GM12892 (cell line): ENCODE data around the gene ZNF638.

ENCODE experiments used
- POLR2A ChIP-seq: IDR thresholded peaks from 2 replicates; pipeline ENCODE4 v1.6.1; 2011; ENCODE audit warnings: low read depth, low read length, control low read depth
- POLR2AphosphoS5 ChIP-seq: IDR thresholded peaks from 2 replicates; pipeline ENCODE4 v1.6.1; 2011; ENCODE audit warnings: low read depth, low read length, control low read depth
- TAF1 ChIP-seq: IDR thresholded peaks from 2 replicates; pipeline ENCODE4 v1.6.1; 2011; ENCODE audit warnings: low read depth, mild to moderate bottlenecking, control low read depth, low read length, borderline replicate concordance

DNA sequence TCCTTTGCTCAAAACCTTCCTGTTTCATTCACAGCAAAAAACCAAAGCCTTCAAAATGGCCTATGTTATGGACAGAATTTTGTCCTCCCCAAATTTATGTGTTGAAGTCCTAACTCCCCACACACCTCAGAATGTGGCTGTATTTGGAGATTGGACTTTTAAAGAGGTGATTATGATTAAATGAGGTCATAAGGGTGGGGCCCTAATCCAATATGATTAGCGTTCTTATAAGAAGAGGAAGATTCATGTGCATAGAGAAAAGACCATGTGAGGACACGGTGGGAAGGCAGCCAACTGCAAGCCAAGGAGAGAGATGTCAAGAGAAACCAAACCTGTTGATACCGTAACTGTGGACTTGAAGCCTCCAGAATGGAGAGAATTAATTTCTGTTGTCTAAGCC lies 4.6 kb upstream of the ZNF638 start:
- TF ChIP-seq POLR2A = no peak
- TF ChIP-seq TAF1 = no peak
- TF ChIP-seq POLR2AphosphoS5 = no peak
